GM18907 (cell line): ENCODE results near the gene POLR1E.
A peak's percentile ranks its signal among the peaks of the same experiment; 100 is the strongest.
"Not testable (repeated sequence)": the region's sequence is repeated elsewhere in the genome, so short reads cannot be mapped to it uniquely, and the experiment has no call there.

Experiments
- ATAC-seq: cut with Tn5 transposase; IDR thresholded peaks from one replicate; pipeline ENCODE4 v1.9.1; 2021; ENCODE audit warnings: mild to moderate bottlenecking, moderate library complexity; ENCODE audit not compliant: unreplicated experiment

The POLR1E gene

GRCh38 chr9:37464426-37465248 lies 21.1 kb upstream of the POLR1E start:
- peak; percentile 47 for ATAC-seq

- peak; percentile 82 for ATAC-seq
Observed at GRCh38 chr9:37465249-37466036, 20.3 kb upstream of the POLR1E start, which contains the start of gene ZBTB5. Gene ZBTB5, minus strand, starts transcription at chr9:37465450. Its CDS starts 22,899 bp downstream, at chr9:37442551.

- ATAC-seq, result peak; percentile 24
Observed at GRCh38 chr9:37466037-37466709, 19.6 kb upstream of the POLR1E start.

- not testable (repeated sequence) for ATAC-seq
Observed at GRCh38 chr9:37467530-37467929, 18.2 kb upstream of the POLR1E start.

- ATAC-seq, result no peak
Observed at GRCh38 chr9:37468620-37469019, 17.1 kb upstream of the POLR1E start.

GRCh38 chr9:37471942-37472684 lies 13.6 kb upstream of the POLR1E start:
- no peak for ATAC-seq

GRCh38 chr9:37473982-37474381 lies 11.8 kb upstream of the POLR1E start:
- not testable (repeated sequence) for ATAC-seq

- ATAC-seq, result no peak
Observed at GRCh38 chr9:37474438-37474837, 11.3 kb upstream of the POLR1E start.

- no peak for ATAC-seq
Observed at GRCh38 chr9:37476930-37477329, 8.8 kb upstream of the POLR1E start.

- not testable (repeated sequence) for ATAC-seq
Observed at GRCh38 chr9:37477443-37477842, 8.3 kb upstream of the POLR1E start.

GRCh38 chr9:37477987-37478619 lies 7.6 kb upstream of the POLR1E start:
- not testable (repeated sequence) for ATAC-seq

- no peak for ATAC-seq
Observed at GRCh38 chr9:37480759-37481158, 5.0 kb upstream of the POLR1E start.

- no peak for ATAC-seq
Observed at GRCh38 chr9:37486256-37486615, 488 bp downstream of the POLR1E start.

GRCh38 chr9:37486616-37487548 lies 1.1 kb downstream of the POLR1E start:
- no peak for ATAC-seq

GRCh38 chr9:37491939-37492338 lies 6.2 kb downstream of the POLR1E start:
- ATAC-seq, result no peak

GRCh38 chr9:37495571-37495970 lies 9.8 kb downstream of the POLR1E start:
- no peak for ATAC-seq

GRCh38 chr9:37496020-37496419 lies 10.3 kb downstream of the POLR1E start:
- no peak for ATAC-seq

- ATAC-seq, result no peak
Observed at GRCh38 chr9:37497320-37497719, 11.6 kb downstream of the POLR1E start.

GRCh38 chr9:37498457-37498856 lies 12.7 kb downstream of the POLR1E start:
- ATAC-seq, result no peak
